ENCODE data around the gene VARS2. TPM values are rescaled to one million over a fixed set of nuclear protein-coding genes. Genes with fewer than 3 reads are reported as not detected.
"Not testable (repeated sequence)": the region's sequence is repeated elsewhere in the genome, so short reads cannot be mapped to it uniquely, and the experiment has no call there.

VARS2 gene
- total RNA-seq, 2 experiments from 2014 or later: 83.0 to 84.0 TPM

DNA sequence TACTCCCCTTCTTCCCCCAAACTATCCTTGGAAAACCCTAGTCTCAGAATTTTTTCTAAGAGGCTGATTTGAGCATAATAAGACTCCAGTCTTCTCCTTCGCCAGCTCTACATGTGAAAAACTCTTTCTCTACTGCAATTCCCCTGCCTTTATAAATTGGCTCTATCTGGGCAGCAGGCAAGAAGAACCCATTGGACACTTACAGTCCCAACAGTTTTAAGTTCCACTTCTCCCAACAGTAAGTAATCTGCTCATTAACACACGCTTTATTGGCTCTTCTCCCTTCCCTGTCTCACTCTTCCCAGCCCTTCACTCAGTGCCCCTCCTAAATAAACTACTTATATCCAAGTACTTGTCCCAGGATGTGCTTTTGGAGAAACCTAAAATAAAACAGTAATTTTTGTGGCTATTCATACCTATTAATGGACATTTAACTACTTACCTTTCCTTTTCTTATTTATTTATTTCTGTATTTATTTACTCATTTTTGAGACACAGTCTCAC, 40.8 kb upstream of the VARS2 start:
- ATAC-seq: no peak
- no peak for DNase-seq
- Mint-ChIP-seq H3K9me3 (peaks cover 35% of the 10 kb centered on the region), H3K4me1 (ENCODE audit: low read depth) (peaks cover 50% of the 10 kb centered on the region), H3K36me3 (ENCODE audit: low read depth) (peaks cover 35% of the 10 kb centered on the region), H3K4me3 (no peak overlapping the region), H3K27ac (no peak overlapping the region), H3K27me3 (no peaks in the 10 kb centered on the region)
- POLR2A ChIA-PET: interaction anchor here (0.8 to 1.1 kb wide), 3 partner anchors 9 to 141 kb away, joined by 3 read pairs; no protein-coding TSS in a partner anchor
- intact Hi-C loops (cut with micrococcal nuclease): no loop called here
- TF ChIP-seq, protein P1, sequence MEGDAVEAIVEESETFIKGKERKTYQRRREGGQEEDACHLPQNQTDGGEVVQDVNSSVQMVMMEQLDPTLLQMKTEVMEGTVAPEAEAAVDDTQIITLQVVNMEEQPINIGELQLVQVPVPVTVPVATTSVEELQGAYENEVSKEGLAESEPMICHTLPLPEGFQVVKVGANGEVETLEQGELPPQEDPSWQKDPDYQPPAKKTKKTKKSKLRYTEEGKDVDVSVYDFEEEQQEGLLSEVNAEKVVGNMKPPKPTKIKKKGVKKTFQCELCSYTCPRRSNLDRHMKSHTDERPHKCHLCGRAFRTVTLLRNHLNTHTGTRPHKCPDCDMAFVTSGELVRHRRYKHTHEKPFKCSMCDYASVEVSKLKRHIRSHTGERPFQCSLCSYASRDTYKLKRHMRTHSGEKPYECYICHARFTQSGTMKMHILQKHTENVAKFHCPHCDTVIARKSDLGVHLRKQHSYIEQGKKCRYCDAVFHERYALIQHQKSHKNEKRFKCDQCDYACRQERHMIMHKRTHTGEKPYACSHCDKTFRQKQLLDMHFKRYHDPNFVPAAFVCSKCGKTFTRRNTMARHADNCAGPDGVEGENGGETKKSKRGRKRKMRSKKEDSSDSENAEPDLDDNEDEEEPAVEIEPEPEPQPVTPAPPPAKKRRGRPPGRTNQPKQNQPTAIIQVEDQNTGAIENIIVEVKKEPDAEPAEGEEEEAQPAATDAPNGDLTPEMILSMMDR (IDR thresholded peaks at IDR 0.05): no peak
- CTCF ChIA-PET: interaction anchor here (1.3 to 1.8 kb wide), 2 partner anchors 12 to 44 kb away, joined by 3 to 9 read pairs; no protein-coding TSS in a partner anchor

DNA sequence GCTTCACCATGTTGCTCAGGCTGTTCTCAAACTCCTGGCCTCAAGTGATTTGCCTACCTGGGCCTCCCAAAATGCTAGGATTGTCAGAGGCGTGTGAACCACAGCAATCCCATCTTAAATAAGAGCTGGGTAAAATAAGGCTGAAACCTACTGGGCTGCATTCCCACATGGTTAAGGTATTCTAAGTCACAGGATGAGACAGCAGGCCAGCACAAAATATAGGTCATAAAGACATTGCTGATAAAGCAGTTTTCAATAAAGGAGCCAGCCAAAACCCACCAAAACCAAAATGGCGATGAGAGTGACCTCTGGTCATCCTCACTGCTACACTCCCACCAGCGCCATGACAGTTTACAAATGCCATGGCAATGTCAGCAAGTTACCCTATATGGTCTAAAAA, 40.2 kb upstream of the VARS2 start:
- H3K27ac Mint-ChIP-seq; DNase-seq; H3K4me3 Mint-ChIP-seq; intact Hi-C loops (cut with micrococcal nuclease); H3K27me3 Mint-ChIP-seq; ATAC-seq: not testable (repeated sequence)
- peaks cover 35% of the 10 kb centered on the region for H3K36me3 Mint-ChIP-seq (ENCODE audit: low read depth)
- H3K4me1 Mint-ChIP-seq (ENCODE audit: low read depth): peaks cover 55% of the 10 kb centered on the region
- ChIA-PET CTCF (interaction anchor here (0.7 to 1.8 kb wide), 3 partner anchors 9 to 195 kb away, joined by 3 to 9 read pairs (median 3); no protein-coding TSS in a partner anchor), POLR2A (interaction anchor here (0.5 kb wide), 1 partner anchor 117 kb away, joined by 3 read pairs; no protein-coding TSS in a partner anchor)
- H3K9me3 Mint-ChIP-seq: peaks cover 31% of the 10 kb centered on the region

DNA sequence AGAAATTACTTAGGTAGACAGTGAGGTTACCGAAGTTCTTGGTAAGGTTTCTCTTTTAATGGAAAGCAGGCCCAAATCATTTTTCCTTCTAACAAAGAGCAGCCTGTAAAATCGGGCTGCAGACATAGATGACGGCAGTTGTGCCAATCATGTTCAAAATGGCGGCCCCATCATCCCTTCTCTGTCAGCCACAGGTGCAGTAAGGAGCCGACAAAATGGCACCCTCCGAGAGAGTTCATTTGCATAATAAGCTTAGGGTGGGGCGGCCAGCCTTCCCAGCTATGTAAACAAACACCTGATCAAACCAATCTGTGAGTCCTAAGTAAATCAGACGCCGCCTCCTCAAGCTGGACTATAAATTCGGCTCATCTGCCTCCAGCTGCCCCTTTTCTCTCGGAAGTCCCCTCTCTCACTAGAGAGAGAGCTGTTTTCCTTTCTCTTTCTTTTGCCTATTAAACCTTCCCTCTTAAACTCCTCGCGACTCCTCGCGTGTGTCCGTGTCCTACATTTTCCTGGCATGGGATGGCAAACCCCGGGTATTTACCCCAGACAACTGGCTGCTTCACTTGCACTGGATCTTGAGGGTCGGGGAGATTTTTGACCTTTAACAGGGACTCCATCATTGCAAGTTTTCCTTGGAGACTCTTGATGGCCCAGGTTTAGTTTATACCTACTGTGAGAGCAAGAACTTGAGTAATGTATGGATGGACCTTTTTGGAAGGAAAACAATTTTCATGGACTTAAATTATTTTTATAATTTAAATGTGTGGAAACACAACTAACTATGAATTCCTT, 38.6 kb upstream of the VARS2 start:
- H3K27me3 Mint-ChIP-seq: no peaks in the 10 kb centered on the region
- ATAC-seq (no peak), DNase-seq (no peak)
- intact Hi-C loops (cut with micrococcal nuclease): loop anchor here (2.0 to 5.0 kb wide), 2 partner anchors 47 to 138 kb away; no protein-coding TSS in a partner anchor
- ChIA-PET CTCF (interaction anchor here (0.7 to 10.4 kb wide), 6 partner anchors 9 to 144 kb away, joined by 3 to 82 read pairs (median 5); partner anchors contain the start of genes DDR1 and VARS2), POLR2A (interaction anchor here (1.4 to 1.7 kb wide), 2 partner anchors 53 to 133 kb away, joined by 4 to 8 read pairs; partner anchors contain the start of gene FLOT1)
- H3K27ac Mint-ChIP-seq: no peak overlapping the region
- H3K4me1 Mint-ChIP-seq (ENCODE audit: low read depth): peaks cover 55% of the 10 kb centered on the region
- peaks cover 20% of the 10 kb centered on the region for H3K9me3 Mint-ChIP-seq
- H3K4me3 Mint-ChIP-seq: no peak overlapping the region
- H3K36me3 Mint-ChIP-seq (ENCODE audit: low read depth): peaks cover 25% of the 10 kb centered on the region
- TF ChIP-seq, protein P1 (IDR thresholded peaks at IDR 0.05): no peak

DNA sequence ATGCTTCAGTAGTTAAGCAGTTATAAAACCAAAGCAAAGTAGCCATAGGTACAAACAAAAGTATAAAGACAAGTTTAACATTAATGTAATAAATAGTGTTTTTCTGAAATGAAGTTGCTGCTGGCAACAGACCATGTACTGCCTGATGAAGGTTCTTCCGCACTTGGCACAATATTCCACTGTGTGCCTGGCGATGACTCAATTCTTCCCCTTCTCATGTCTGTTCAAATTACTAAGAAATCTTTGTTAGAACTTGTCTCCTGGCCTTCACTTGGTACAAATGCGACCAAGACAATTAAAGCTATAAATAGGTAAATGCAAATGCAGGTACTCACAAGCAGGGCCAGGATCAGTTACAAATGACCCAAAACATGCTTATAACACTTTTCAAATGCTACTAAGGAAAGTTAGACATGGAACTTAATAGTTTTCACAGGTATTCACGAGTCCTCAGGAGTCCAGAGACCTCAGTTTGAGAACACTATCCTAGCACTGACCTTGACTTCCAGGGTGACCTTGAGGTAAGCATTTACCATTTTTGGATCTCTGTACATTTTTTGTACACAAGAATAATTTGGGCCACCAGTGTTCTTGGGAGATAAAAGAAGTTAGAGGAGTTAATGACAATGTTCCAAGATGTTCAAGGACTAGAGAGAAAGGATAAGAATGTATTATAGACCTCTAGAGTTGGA, 37.9 kb upstream of the VARS2 start:
- Mint-ChIP-seq H3K4me1 (ENCODE audit: low read depth) (peaks cover 47% of the 10 kb centered on the region), H3K9me3 (peaks cover 14% of the 10 kb centered on the region), H3K27me3 (no peaks in the 10 kb centered on the region), H3K27ac (peak overlapping the region; percentile 69), H3K4me3 (no peak overlapping the region), H3K36me3 (ENCODE audit: low read depth) (peaks cover 18% of the 10 kb centered on the region)
- ChIA-PET POLR2A (interaction anchor here (0.7 to 1.7 kb wide), 4 partner anchors 51 to 134 kb away, joined by 3 to 8 read pairs (median 4); partner anchors contain the start of gene FLOT1), CTCF (interaction anchor here (0.7 to 10.4 kb wide), 12 partner anchors 8 to 145 kb away, joined by 3 to 82 read pairs (median 4); partner anchors contain the start of genes DDR1 and VARS2)
- ATAC-seq: peak; percentile 32
- DNase-seq: peak; percentile 47
- TF ChIP-seq, protein P1 (IDR thresholded peaks at IDR 0.05): no peak
- intact Hi-C loops (cut with micrococcal nuclease): loop anchor here (2.0 to 5.0 kb wide), 2 partner anchors 47 to 139 kb away; no protein-coding TSS in a partner anchor

Measured in activated CD8-positive, alpha-beta T cell treated with anti-CD3 and anti-CD28 coated beads for 36 hours (primary cell).